Measurements from ENCODE around the gene MC1R.
"Not testable (repeated sequence)": the region's sequence is repeated elsewhere in the genome, so short reads cannot be mapped to it uniquely, and the experiment has no call there.

Gene MC1R

DNA sequence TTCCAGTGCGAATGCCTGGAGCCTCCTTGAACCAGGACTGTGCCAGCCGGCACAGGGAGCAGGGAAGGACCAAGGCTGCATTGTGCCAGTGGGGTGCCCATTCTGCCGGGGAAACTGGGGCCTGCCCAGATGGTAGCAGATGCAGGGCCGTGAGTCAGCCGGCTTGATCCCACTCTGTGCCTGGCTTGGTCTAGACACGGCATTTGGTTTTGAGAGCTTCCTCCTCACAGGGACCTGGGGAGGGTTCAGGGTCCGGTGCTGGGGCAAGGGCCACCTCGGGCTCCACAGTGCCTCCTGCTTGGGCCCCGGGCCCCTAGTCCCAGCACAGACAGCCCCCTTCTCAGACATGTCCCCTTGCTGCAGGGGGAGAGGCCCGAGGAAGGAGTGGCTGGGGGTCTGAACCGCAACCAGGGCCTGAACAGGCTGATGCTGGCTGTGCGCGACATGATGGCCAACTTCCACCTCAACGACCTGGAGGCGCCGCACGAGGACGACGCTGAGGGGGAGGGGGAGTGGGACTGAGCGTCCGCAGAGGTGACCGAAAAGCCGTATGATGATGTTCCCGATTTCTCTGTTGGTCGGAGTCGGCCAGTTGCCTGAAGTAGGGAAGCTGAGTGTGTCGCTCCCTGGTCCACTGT lies 7.8 kb upstream of the MC1R start:
- peak overlapping the region; percentile 35; the same call in 1 of the 2 replicates for H3K27ac ChIP-seq
- TF ChIP-seq ZFX (IDR thresholded peaks at IDR 0.05; ENCODE audit: borderline replicate concordance): no peak
- TF ChIP-seq, protein P1, sequence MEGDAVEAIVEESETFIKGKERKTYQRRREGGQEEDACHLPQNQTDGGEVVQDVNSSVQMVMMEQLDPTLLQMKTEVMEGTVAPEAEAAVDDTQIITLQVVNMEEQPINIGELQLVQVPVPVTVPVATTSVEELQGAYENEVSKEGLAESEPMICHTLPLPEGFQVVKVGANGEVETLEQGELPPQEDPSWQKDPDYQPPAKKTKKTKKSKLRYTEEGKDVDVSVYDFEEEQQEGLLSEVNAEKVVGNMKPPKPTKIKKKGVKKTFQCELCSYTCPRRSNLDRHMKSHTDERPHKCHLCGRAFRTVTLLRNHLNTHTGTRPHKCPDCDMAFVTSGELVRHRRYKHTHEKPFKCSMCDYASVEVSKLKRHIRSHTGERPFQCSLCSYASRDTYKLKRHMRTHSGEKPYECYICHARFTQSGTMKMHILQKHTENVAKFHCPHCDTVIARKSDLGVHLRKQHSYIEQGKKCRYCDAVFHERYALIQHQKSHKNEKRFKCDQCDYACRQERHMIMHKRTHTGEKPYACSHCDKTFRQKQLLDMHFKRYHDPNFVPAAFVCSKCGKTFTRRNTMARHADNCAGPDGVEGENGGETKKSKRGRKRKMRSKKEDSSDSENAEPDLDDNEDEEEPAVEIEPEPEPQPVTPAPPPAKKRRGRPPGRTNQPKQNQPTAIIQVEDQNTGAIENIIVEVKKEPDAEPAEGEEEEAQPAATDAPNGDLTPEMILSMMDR (IDR thresholded peaks at IDR 0.05): no peak

DNA sequence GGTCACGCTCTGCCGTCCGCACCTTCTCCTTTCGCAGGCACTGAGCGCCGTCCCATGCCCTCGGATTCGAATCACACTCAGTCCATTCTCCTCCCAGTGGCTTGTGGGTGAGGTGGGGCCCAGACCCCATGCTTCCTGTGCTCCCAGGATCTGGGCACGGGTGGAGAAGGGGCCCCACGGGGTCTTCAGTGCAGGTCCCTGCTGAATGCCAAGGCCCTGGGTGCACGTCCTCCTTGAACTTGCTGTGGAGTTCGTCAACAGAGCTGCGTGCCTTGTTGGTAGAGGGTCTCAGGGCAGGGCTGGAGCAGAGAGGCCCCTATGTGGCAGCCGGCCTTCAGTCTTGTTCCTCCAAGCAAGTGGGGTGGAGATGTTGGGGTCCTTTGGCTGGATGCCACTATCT lies 7.3 kb upstream of the MC1R start:
- no peak overlapping the region for H3K27ac ChIP-seq
- no peak for TF ChIP-seq ZFX (IDR thresholded peaks at IDR 0.05; ENCODE audit: borderline replicate concordance)
- TF ChIP-seq, protein P1 (IDR thresholded peaks at IDR 0.05): no peak

DNA sequence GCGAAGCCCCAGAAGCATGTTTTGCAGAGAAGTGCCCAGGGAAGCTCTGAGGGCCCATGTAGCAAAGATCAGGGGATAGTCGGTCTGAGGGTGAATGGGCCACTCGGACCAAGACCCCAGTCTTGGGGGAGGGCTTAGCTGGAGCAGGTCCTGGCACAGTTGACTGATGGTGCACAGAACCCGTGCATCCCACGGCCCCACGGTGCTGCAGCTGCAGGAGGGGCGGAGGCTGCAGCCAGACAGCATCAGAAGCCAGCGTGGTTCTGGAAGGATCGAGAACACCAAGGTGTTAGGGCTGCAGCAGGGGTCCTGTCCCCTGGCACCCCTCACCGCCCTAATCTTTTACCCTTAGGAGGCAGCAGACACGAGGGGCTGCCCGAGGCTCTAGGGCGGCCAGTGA lies 6.5 kb upstream of the MC1R start:
- TF ChIP-seq, protein P1 (IDR thresholded peaks at IDR 0.05): no peak
- no peak for TF ChIP-seq ZFX (IDR thresholded peaks at IDR 0.05; ENCODE audit: borderline replicate concordance)
- no peak overlapping the region for H3K27ac ChIP-seq

DNA sequence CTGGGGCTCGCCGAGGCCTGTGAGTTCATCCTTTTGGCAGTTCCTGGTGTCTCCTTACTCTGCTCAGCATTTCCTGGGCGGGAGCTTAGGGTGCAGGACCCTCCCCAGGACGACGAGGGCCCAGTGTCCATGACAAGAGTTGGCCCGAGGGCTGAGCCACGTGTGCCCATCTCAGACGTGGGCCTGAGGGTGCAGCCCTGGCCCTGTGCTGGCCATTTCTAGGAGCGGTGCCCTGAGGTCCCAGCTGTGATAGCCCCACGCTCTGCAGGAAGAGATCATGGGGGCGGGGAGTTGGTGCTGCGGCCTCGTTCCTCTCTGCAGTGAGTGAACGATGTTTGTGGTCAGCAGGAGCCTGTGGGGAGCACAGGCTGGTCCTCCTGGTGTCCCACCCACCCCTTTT lies 6.0 kb upstream of the MC1R start:
- no peak overlapping the region for H3K27ac ChIP-seq

DNA sequence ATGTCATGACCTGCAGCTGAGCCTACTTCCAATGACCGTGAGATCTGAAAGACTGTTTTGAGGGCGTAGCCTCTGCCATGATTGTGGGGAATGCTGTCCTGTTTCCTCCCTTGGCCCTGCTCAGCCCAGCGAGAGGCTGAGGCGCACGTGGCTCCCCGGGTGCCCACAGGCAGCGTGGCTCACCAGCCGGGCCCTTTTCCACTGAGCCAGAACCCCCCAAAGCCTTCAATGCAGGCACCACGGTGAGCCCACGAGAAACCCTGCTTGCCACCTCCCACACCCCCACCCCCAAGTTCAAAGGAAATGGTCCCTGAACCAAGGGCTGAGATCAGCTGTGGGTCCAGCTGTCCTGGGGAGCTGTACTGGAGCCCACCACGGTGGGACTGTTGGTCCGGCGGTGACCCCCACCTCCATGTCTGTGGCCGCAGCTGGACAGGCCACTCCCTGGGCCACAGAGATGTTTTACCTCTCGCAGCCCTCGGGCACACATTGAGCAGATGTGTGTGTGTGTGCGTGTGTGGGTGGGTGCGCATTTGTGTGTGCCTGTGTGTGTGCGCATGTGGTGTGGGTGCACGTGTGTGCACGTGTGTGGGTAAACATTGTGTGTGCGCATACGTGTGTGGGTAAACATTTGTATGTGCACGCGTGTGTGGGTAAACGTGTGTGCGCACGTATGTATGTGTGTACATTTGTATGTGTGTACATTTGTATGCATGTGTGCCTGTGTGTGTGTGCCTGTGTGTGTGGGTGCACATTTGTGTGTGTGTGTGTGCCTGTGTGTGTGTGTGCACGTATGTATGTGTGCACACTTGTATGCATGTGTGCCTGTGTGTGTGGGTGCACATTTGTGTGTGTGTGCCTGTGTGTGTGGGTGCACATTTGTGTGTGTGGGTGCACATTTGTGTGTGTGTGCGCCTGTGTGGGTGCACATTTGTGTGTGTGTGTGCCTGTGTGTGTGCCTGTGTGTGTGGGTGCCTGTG lies 5.0 kb upstream of the MC1R start:
- H3K27ac ChIP-seq: no peak overlapping the region
- TF ChIP-seq ZFX (IDR thresholded peaks at IDR 0.05; ENCODE audit: borderline replicate concordance): no peak
- TF ChIP-seq, protein P1 (IDR thresholded peaks at IDR 0.05): no peak

More for the DNA sequence above, 6.0 kb upstream of the MC1R start:
- TF ChIP-seq, protein P1 (IDR thresholded peaks at IDR 0.05): no peak

DNA sequence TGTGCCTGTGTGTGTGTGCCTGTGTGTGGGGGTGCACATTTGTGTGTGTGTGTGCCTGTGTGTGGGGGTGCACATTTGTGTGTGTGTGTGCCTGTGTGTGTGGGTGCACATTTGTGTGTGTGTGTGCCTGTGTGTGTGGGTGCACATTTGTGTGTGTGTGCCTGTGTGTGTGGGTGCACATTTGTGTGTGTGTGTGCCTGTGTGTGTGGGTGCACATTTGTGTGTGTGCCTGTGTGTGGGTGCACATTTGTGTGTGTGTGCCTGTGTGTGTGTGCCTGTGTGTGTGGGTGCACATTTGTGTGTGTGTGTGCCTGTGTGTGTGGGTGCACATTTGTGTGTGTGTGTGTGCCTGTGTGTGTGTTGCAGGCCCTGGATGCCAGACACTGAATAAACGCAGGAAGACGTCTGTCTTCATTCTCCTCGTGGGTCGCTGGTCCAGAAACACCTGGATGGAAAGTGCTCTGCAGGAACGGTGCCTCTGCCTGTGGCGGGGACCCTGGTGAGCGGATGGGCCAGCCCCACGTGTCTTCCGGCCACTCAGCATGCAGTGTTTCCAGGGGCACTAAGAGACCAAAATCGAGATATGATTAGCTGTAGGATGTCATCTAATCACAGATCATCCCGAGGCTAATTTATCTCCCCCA lies 3.9 kb upstream of the MC1R start:
- not testable (repeated sequence) for H3K27ac ChIP-seq

DNA sequence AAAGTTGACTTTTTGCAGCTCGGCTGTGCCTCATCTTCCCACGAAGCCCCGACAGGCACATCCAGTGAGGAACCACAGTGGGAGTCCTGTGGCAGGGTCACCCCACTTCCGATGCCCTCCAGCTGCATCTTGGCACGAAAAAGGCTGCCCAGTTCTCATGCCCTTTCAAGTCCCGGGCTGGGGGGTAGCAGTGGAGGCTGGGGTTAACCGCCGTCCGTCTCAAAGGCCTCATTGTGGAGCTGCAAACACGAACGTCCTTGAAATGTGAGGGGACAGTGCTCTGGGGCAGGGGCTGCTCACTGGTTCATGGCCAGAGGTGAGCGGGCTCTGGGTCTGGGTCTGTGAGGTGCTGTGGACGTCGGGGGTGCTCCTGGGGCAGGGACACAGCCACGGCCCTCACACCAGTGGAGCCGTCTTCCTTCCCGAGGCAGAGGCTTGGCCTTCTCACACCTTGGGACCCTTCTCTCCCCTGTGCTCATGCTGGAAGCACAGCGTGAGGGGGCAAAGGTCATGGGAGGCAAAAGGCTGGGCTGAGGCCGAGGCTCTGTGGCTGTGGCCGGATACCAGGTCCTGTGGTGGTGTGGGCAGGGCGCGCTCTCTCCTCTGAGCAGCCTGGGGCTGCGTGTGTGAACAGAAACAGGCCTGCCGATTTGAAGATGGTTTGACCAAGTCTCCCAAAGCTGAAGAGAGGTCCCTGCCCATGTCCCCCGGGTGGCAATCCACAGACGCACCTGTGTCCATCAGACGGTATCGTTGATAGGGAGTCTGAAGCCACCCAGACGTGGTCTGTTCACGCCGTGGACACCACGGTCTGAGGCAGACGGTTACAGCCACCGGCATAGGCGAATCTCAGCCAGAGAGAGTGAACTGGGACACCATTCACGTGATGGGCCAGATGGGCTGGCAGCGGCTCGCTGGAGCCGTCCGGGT lies 3.1 kb upstream of the MC1R start:
- TF ChIP-seq, protein P1 (IDR thresholded peaks at IDR 0.05): no peak
- no peak for TF ChIP-seq ZFX (IDR thresholded peaks at IDR 0.05; ENCODE audit: borderline replicate concordance)
- H3K27ac ChIP-seq: no peak overlapping the region
